Fibroblast of mammary gland (primary cell): Measurements from ENCODE around the gene PARP16.

Experiments used
- DNase-seq: peaks from one replicate; pipeline ENCODE4 v3.0.0-alpha.2; 2010; ENCODE audit warnings: low read depth
- H3K4me3 ChIP-seq: 2 replicates; pipeline ENCODE4 v1.5.1; 2011; ENCODE audit warnings: low read depth, mild to moderate bottlenecking, low read length, moderate library complexity; ENCODE audit not compliant: control insufficient read depth
- TF ChIP-seq, protein P1 (sequence below): conservative IDR thresholded peaks from 2 replicates; pipeline ENCODE4 v1.5.1; 2011; ENCODE audit warnings: low read depth, low read length, inconsistent platforms; ENCODE audit not compliant: control insufficient read depth, insufficient read depth

Gene PARP16

DNA sequence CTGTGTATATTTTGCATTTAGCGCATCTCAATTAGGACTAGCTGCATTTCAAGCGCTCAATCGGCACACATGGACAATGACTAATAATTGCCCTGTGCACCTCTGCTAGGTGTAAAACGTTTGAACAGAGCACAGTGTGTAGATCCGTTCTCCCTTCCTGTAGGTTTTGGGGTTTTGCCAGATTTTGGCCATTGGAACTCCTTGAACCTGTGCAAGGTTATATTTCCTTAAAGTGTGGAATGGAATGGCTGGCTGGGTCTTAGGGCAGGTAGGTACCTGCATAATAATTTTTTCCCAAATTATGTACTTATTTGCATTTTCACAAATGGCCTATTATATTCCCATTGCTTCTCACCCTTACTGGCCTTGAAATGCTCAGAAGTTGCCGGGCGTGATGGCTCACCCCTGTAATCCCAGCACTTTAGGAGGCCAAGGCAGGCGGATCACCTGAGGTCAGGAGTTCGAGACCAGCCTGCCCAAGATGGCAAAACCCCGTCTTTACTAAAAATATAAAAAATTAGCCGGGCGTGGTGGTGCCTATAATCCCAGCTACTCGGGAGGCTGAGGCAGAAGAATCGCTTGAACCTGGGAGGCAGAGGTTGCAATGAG, 18.6 kb upstream of the PARP16 start:
- H3K4me3 ChIP-seq = no peak overlapping the region
- DNase-seq = no peak
- TF ChIP-seq, protein P1, sequence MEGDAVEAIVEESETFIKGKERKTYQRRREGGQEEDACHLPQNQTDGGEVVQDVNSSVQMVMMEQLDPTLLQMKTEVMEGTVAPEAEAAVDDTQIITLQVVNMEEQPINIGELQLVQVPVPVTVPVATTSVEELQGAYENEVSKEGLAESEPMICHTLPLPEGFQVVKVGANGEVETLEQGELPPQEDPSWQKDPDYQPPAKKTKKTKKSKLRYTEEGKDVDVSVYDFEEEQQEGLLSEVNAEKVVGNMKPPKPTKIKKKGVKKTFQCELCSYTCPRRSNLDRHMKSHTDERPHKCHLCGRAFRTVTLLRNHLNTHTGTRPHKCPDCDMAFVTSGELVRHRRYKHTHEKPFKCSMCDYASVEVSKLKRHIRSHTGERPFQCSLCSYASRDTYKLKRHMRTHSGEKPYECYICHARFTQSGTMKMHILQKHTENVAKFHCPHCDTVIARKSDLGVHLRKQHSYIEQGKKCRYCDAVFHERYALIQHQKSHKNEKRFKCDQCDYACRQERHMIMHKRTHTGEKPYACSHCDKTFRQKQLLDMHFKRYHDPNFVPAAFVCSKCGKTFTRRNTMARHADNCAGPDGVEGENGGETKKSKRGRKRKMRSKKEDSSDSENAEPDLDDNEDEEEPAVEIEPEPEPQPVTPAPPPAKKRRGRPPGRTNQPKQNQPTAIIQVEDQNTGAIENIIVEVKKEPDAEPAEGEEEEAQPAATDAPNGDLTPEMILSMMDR = no peak

DNA sequence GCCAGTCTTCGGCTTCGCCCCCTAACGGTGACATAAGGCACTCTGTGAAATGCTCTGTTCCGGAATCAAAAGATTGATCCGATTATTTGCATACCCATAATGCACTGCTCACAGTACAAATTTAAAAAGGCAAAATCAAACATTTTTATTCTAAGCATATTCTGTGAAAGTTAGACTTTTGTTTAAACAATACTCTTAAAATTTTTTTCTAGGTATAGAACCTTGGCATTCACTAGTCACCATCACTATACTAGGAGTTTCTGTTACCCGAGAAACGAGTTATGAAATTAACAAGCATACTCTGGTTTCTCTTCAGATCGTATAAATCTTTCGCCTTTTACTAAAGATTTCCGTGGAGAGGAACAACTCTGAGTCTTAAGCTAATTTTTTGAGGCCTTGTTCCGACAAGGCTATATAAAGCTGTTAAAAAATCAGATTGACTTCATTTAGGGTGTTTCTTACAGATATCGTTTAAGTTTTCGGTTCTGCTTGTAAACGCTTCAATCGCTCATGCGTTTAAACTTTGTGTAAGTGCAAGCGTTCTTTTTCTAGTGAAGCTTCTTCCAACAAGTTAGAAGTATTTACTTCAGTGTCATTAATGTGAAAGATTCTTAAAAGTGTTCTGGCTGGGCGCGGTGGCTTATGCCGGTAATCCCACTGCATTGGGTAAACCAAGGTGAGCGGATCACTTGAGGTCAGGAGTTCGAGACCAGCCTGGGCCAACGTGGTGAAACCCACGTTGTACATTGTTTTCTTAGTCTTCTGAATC, 17.9 kb upstream of the PARP16 start, which contains the start of gene RNU5B-1:
Gene RNU5B-1 (plus strand): TSS at position 297 of the 769 bp plus-strand sequence.
- peak within 1 kb of the TSS; percentile 48 for H3K4me3 ChIP-seq
- DNase-seq = peak; percentile 98

DNA sequence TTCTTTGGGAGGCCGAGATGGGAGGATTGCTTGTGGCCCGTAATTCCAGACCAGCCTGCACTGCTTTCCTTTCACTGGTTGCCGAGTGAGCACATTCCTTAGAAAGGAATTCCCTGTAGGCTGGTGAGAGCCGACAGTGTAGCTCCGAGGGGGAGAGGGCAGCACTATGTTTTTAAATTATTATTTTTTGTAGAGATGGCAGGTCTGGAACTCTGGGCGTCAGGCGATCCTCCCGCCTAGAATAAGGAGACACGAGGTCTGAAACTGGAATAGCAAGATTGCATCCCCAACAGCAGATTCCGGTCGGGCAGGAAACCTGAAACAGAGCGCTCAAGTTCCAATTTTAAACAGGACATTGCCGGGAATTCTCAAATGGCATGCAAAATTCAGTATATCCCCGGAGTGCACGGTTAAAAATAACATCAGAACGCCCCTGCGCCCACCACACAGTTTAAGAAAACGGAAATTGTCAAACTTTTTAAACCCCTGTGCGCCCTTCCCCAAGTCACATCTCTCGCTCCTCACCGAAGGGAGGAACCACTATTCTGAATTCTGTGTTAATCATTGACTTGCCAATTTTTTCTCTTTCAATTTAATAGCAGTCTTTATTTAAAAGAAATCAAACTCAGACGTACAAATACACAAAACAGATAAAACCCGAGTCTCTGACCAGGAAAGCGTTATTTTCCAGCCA, 17.2 kb upstream of the PARP16 start:
- peak; percentile 57 for DNase-seq
- H3K4me3 ChIP-seq = peak overlapping the region; percentile 48
- TF ChIP-seq, protein P1 = no peak

More for the DNA sequence above, 17.9 kb upstream of the PARP16 start, which contains the start of gene RNU5B-1:
- TF ChIP-seq, protein P1 = peak; percentile 95

DNA sequence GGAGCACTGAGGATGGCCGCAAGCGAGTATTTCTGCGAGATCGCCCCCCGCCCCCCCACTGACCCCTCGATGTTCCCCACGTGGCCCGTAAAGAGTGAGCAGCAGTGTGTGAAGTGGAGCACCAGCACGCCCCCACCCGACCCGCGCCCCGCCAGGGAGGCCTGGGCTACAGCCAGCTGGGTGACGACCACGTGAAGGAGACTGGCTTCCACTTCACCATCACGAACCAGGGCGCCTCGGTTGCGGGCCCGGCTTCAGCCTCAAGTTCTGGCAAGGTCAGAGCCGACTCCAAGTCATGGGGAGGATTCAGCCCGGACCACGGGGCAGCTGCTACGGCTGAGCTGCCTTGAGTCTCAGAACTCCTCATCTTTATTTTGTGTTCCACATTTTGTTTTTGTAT, 15.4 kb upstream of the PARP16 start:
- DNase-seq = no peak
- TF ChIP-seq, protein P1 = no peak
- H3K4me3 ChIP-seq = no peak overlapping the region

DNA sequence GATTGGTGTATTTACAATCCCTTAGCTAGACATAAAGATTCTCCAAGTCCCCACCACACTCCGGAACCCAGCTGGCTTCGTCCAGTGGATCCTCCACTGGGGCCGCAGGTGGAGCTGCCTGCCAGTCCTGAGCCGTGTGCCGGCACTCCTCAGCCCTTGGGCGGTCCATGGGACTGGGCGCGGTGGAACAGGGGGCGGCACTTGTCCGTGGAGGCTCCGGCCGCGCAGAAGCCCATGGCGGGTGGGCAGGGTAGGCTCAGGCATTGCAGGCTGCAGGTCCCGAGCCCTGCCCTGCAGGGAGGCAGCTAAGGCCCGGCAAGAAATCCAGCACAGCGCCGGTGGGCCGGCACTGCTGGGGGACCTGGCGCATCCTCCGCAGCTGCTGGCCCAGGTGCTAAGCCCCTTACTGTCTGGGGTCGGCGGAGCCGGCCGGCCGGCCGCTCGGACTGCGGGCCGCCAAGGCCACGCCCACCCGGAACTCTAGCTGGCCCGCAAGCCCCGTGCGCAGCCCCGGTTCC, 14.3 kb upstream of the PARP16 start:
- no peak overlapping the region for H3K4me3 ChIP-seq
- no peak for DNase-seq
- TF ChIP-seq, protein P1 = no peak

DNA sequence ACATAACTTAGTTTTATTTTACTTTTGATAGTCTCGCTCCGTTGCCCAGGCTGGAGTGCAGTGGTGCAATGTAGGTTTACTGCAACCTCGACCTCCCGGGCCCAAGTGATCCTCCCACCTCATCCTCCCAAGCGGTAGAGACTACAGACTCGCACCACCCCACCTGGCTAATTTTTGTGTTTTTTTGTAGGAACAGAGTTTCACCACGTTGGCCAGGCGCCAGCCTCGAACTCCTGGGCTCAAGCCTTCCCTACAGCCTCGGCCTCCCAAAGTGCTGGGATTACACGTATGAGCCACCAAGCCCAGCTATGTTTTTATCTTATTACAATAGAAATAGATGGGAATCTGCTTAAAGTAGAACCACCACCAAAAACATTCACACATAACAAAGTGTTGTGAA, 12.0 kb upstream of the PARP16 start:
- H3K4me3 ChIP-seq = no peak overlapping the region
- TF ChIP-seq, protein P1 = no peak
- DNase-seq = no peak
